ENCODE data around the gene DHODH.

DNA sequence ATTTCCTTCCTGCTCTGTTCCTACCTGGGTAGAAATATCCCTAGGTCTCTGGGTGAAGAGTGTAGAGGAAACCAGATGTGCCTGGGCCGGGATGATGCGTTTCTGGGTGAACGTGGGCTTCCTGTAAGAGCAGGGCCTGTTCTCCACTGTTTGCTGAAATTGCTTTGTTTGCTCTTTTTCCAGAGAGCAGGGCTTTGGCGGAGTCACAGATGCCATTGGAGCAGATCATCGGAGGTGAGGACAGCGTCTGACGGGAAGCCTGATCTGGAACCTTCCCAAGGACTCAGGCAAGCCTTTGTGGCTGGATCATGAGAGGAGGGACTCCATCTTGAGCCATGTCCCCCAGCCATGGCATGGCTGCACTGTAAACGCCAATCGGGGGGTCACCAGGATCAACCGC is 15.4 kb downstream of the DHODH start:
- TF ChIP-seq FOXK2 (IDR thresholded peaks at IDR 0.05) (no peak), NFRKB (IDR thresholded peaks at IDR 0.05) (no peak), SP1 (IDR thresholded peaks at IDR 0.05) (no peak), HDGF (IDR thresholded peaks at IDR 0.05; ENCODE audit: borderline replicate concordance) (no peak), TARDBP (IDR thresholded peaks at IDR 0.05) (no peak), FOXM1 (IDR thresholded peaks at IDR 0.05; ENCODE audit: borderline replicate concordance) (no peak), BHLHE40 (IDR thresholded peaks at IDR 0.05; ENCODE audit: borderline replicate concordance) (no peak), ELF4 (IDR thresholded peaks at IDR 0.05) (no peak)

Data from HEK293T (cell line).